Left ventricle myocardium inferior (tissue), 1 donor: ENCODE measurements around the gene NPHP1. TPM values are rescaled to one million over a fixed set of nuclear protein-coding genes. Genes with fewer than 3 reads are reported as not detected.
"Not testable (repeated sequence)": the region's sequence is repeated elsewhere in the genome, so short reads cannot be mapped to it uniquely, and the experiment has no call there.

Source experiments
- DNase-seq: peaks from one replicate; pipeline ENCODE4 v3.0.0-alpha.2; 2020
- H3K27ac ChIP-seq: fragments of 200-600 bp; replicated peaks from 2 replicates; pipeline ENCODE4 v1.8.0; 2021
- H3K27me3 ChIP-seq: fragments of 200-600 bp; 2 replicates; pipeline ENCODE4 v1.8.0; 2021; ENCODE audit warnings: low read depth
- H3K36me3 ChIP-seq: fragments of 200-600 bp; 2 replicates; pipeline ENCODE4 v1.8.0; 2021
- H3K4me1 ChIP-seq: fragments of 200-600 bp; 2 replicates; pipeline ENCODE4 v1.8.0; 2021
- H3K4me3 ChIP-seq: fragments of 200-600 bp; 2 replicates; pipeline ENCODE4 v1.8.0; 2021; ENCODE audit warnings: mild to moderate bottlenecking, moderate library complexity
- H3K9me3 ChIP-seq: fragments of 200-600 bp; replicated peaks from 2 replicates; pipeline ENCODE4 v1.8.0; 2021
- CTCF ChIP-seq: fragments of 200-600 bp; IDR thresholded peaks from 2 replicates; pipeline ENCODE4 v1.8.0; 2021; ENCODE audit warnings: antibody characterized with exemption, mild to moderate bottlenecking, borderline replicate concordance
- intact Hi-C: fragments of 100-400 bp; cut with micrococcal nuclease; formaldehyde crosslinking; loops from one replicate; pipeline ENCODE4 v1.11.0; 2022
- total RNA-seq: library from RNA; stranded (reverse); fragmentation: NEBNext Ultra II Directional; extraction: Animal tissue kit (Norgen Biotek cat#: 25700); gene quantifications from one replicate; pipeline ENCODE4 v1.2.1, GENCODE V29; 2021
- donor health status: DM: no; HTN: yes; CAD: no; lungs with severe emphysema.

The NPHP1 gene
- total RNA-seq, 1 donor from 2014 or later = 5.4 TPM

GRCh38 chr2:110197452-110197851 lies 7.4 kb downstream of the NPHP1 start:
- TF ChIP-seq CTCF = no peak
- Histone ChIP-seq H3K4me1 (no peaks in the 10 kb centered on the region), H3K27ac (no peak overlapping the region), H3K4me3 (no peak overlapping the region), H3K9me3 (peaks cover 3% of the 10 kb centered on the region), H3K36me3 (peaks cover 5% of the 10 kb centered on the region), H3K27me3 (no peaks in the 10 kb centered on the region)
- DNase-seq = no peak
- intact Hi-C loops = no loop called here

DNA sequence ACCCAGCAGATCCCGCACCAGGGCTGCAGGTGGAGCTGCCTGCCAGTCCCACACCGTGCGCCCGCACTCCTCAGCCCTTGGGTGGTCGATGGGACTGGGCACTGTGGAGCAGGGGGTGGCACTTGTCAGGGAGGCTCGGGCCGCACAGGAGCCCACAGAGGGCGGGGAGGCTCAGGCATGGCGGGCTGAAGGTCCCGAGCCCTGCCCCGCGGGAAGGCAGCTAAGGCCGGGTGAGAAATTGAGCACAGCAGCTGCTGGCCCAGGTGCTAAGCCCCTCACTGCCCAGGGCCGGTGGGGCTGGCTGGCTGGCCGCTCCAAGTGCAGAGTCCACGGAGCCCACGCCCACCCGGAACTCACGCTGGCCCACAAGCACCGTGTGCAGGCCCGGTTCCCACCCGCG lies 14.6 kb downstream of the NPHP1 start:
- DNase-seq, intact Hi-C loops: not testable (repeated sequence)

GRCh38 chr2:110182449-110182848 lies 22.4 kb downstream of the NPHP1 start:
- H3K27me3 ChIP-seq = no peaks in the 10 kb centered on the region
- H3K9me3 ChIP-seq = peaks cover 22% of the 10 kb centered on the region
- H3K4me3 ChIP-seq = no peak overlapping the region
- H3K27ac ChIP-seq = no peak overlapping the region
- no peak for DNase-seq
- H3K4me1 ChIP-seq = peaks cover 5% of the 10 kb centered on the region
- H3K36me3 ChIP-seq = peaks cover 18% of the 10 kb centered on the region
- intact Hi-C loops = no loop called here
- no peak for TF ChIP-seq CTCF

More for the DNA sequence above, 14.6 kb downstream of the NPHP1 start:
- peaks cover 21% of the 10 kb centered on the region for H3K36me3 ChIP-seq
- not testable (repeated sequence) for H3K4me3 ChIP-seq, H3K27me3 ChIP-seq, H3K9me3 ChIP-seq, H3K4me1 ChIP-seq, H3K27ac ChIP-seq

DNA sequence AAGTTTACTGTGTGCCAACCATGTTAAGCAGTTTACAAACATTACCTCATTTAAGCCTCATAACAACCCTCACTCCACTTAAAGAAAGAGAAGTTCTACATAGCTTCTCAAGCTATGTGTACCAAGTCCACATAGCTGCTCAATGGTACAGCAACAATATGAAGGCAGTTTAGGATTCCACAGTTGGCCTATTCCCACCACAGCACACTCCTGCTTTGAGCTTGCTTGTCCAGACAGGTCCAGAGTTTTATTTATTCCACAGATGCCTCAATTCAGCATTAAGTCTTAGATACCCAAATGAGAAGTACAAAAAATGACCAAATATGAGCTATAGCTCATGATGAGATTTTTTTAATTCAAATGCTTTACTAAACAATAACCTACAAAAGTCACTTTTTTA lies 24.8 kb downstream of the NPHP1 start:
- peaks cover 18% of the 10 kb centered on the region for H3K36me3 ChIP-seq
- H3K4me3 ChIP-seq = no peak overlapping the region
- H3K9me3 ChIP-seq = peaks cover 22% of the 10 kb centered on the region
- H3K4me1 ChIP-seq = peaks cover 5% of the 10 kb centered on the region
- no peak for TF ChIP-seq CTCF
- intact Hi-C loops = no loop called here
- DNase-seq = no peak
- H3K27ac ChIP-seq = no peak overlapping the region
- H3K27me3 ChIP-seq = no peaks in the 10 kb centered on the region

DNA sequence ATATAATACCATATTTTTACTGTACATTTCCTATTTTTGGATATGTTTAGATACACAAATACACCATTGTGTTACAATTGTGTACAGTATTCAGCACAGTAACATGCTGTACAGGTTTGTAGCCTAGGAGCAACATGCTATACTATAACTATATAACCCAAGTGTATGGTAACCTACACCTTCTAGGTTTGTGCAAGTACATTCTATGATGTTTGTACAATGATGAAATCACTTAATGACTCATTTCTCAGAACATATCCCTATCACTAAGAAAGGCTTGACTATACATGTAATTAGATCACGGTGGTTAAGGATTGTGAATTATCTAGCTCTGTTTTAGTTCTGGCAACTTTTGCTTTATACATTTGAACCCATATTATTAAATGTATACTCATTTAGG lies 31.3 kb downstream of the NPHP1 start:
- intact Hi-C loops = no loop called here
- no peak for TF ChIP-seq CTCF
- Histone ChIP-seq H3K27me3 (no peaks in the 10 kb centered on the region), H3K36me3 (no peaks in the 10 kb centered on the region), H3K27ac (no peak overlapping the region), H3K4me3 (no peak overlapping the region), H3K4me1 (peaks cover 13% of the 10 kb centered on the region), H3K9me3 (no peaks in the 10 kb centered on the region)
- DNase-seq = no peak

- Histone ChIP-seq H3K9me3 (no peaks in the 10 kb centered on the region), H3K36me3 (no peaks in the 10 kb centered on the region), H3K27me3 (no peaks in the 10 kb centered on the region), H3K4me1 (peaks cover 13% of the 10 kb centered on the region), H3K27ac (no peak overlapping the region), H3K4me3 (no peak overlapping the region)
- no peak for TF ChIP-seq CTCF
- DNase-seq = no peak
- intact Hi-C loops = no loop called here
These were observed 32.3 kb downstream of the NPHP1 start for GRCh38 chr2:110172506-110172905.
